GM21737 (cell line): Measurements from ENCODE around the gene DCD.
"Not testable (repeated sequence)": the region's sequence is repeated elsewhere in the genome, so short reads cannot be mapped to it uniquely, and the experiment has no call there.

Experiments used
- ATAC-seq: cut with Tn5 transposase; IDR thresholded peaks from one replicate; pipeline ENCODE4 v1.9.1; 2021; ENCODE audit warnings: mild to moderate bottlenecking, moderate library complexity; ENCODE audit not compliant: unreplicated experiment

DCD gene

DNA sequence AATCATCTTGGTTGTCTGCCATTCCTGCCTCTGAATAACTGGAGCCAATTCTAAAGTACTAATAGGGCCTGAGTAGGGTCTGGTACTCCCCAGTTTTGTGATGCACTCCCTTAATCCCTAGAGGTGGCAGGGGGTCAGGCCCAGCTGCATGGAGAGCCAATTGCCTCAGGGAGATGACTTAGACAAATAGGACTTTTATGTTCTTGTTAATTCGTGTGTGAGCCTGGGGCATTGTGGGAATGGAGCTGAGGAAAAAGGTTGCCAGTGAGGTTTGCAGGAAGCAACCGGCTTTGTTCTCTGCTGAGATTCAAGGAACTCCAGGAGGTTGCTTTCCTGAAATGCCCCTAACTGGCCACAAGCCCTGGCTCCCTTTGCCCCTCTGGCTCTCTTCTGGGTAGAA, 6.8 kb upstream of the DCD start:
- ATAC-seq: no peak

DNA sequence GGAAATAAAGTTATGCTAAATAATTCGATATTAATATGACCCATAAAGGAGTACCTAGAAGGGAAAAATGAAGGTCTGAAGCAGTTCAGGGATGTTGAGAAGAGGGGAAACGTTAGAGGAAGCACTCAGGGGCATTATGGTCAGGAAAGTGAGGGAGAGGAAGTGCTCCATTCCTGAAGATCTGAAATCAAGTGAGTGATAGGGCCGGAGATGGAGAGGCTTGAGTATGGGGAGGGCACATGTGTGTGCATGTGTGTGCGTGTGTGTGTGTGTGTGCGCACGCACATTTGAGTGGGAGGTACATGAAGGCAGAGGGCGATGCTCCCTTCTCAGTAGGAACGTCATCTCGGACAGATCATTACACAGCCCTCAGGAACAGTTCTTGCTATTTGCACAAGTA, 4.9 kb upstream of the DCD start:
- no peak for ATAC-seq

DNA sequence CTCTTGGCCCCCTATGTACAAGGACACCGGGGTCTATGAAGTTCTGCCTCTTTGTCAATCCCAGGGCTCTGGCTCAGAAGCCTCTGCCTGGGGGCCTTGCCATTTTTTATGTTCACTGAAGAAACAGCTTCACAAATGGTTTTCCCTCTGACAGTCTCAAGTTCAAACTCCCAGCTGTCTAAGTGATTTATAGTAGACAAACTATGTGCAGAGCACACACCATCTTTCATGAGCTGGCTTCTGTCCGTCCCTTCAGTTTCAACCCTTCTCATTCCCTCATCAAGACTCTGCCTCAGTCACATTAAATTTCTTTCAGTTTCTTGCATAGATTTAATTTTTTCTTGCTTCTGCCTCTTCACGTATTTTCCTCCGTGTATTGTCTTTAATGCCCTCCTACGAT, 2.7 kb upstream of the DCD start:
- no peak for ATAC-seq

DNA sequence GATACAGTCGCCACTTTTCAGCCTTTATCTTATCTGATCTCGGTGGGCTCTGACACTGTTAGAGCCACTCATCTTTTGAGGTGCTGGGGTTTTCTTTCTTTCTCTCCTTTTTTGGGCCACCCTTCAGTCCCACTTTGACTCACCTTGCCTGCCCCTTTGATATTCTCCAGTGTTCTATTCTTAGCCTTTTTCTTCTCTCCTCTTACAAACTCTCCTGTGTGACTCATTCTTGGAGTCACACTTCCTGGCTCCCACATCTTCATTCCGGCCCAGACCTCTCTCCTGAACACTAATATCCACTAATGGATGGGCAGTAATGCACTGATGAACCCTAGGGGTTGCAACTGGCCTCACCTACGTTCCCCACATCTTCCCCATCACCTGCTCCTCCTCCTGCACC, 2.2 kb upstream of the DCD start:
- no peak for ATAC-seq

DNA sequence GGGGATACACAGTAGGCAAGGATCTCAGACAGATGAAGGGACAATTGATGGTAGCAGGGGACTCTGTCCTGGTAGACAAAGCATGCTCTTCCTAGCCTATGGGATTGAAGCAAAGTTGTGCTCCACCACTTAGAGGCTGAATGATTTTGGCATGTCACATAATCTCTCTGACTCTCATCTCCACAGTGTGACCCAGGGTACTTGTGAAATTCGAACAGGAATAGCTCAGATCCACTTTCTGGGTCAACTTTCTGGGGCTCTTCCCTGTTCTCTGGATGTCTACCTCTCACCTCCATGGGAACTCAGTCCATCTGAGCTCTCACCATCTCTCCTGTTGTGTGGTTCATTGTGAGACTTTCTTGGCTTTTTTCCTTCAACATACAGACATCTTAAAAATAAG, 1.7 kb upstream of the DCD start:
- no peak for ATAC-seq

DNA sequence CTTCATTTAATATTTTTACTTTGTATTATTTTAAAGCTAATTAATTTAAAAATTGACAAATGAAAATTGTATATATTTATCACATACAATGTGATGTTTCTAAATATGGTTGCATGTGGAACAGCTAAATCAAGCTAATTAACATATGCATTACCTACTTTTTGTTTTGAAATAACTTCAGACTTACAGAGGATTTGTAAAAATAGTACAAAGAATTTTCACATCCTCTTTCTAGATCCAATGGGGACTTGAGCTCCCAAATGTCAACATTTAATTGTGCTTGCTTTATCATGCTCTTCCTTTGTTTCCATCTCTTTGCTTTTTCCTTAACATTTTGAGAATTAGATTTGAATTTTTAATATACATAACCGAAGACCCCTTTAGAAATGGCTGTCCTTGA, 6.6 kb downstream of the DCD start:
- no peak for ATAC-seq

DNA sequence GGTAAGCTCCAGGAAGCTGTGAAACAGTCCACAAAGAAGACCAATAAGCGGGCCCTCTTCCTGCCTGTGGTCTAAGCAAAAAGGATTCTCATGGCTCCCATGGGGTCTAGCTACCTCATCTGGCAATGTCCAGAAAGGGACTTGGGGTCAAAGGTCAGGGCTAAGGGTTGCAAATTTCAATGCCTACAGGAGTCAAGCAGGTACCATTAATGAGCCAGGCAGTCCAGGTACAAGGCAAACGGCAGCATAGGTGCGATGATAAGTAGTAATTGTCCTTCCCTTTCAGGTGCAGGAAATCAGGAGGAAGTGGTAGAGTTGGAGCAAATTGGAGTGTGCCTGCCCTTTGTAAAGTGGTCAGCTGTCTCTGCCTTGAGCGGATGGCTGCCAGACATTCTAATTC, 7.1 kb downstream of the DCD start:
- no peak for ATAC-seq

DNA sequence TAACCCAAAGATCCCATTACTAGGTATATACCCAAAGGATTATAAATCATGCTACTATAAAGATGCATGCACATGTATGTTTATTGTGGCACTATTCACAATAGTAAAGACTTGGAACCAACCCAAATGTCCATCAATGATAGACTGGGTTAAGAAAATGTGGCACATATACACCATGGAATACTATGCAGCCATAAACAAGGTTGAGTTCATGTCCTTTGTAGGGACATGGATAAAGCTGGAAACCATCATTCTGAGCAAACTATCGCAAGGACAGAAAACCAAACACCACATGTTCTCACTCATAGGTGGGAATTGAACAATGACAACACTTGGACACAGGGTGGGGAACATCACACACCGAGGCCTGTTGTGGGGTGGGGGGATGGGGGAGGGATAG, 9.1 kb downstream of the DCD start:
- not testable (repeated sequence) for ATAC-seq

DNA sequence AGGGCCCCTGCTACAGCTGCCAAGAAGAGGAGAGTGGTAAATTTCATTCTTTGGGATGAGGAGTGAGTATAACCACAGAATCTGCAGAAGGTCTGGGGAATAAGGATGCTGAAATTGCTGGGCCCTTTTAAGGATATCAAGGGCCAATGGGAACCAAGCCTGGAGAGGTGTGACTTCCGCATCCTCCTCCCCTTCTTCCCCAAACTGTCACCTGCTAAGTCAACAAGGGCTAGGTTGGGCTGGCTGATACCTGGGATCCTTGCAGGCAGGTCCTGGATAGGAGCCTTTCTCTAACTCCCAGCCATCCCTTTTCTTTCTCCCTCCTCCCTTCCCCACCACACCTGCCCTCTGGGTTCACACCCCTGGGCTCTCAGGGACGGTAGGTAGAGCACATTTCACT, 13.4 kb downstream of the DCD start, which contains the start of gene LACRT:
Gene LACRT (minus strand): TSS at position 101 of the 400 bp plus-strand sequence. CDS start 54 bp downstream, at position 47.
- no peak for ATAC-seq

DNA sequence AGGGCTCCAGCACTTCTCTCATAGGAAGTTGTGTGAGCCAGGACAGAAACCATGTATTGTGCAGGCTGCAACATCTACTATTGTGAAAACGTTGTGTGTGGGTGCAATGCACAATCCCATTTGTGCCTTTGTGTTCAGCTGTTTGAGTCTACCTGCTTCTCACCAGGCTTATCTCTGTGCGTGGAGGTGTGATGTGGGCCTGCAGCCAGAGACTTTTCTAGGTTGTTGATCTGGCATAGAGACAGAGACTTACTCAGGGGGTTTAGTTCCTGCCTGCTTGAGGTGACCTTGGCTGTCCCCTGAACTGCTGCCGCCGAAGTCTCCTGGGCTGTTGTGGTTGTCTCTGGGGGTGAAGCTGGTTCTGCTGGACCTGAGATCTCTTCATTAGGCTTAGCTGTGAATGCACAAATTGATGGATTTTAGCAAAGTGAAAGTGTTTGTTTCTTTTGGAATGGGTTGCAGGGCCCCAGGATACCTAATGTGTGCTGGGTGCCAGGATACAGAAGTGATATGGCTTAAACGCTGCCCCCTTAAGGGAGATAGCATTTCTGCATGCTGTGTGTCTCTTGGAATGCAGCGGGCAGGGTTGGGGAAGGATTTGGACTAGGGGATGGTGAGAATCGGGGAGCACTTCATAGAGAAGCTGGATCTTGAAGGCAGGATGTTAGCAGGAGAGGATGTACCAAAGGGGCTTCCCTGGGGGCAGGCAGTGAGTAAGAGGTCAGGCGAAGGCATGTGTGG, 16.0 kb downstream of the DCD start:
- ATAC-seq: no peak

DNA sequence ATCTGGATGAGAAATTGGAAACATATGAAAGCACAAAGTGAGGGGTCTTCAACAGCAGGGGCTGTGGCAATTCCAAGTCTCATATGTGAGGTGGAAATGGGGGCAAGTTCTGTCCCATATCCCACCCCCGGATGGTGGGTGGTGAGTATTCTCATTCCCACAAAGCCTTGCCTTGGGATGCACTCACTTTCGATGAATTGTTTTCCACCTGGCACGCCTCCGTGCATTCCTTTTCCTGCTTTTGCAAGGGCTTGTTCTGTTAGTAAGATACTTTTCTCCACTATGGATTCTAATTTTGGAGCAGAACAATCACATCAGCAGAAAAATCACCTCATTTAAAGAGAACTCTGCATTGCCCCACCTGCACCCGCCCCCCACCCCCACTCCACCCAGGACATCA, 16.6 kb downstream of the DCD start:
- ATAC-seq: no peak

DNA sequence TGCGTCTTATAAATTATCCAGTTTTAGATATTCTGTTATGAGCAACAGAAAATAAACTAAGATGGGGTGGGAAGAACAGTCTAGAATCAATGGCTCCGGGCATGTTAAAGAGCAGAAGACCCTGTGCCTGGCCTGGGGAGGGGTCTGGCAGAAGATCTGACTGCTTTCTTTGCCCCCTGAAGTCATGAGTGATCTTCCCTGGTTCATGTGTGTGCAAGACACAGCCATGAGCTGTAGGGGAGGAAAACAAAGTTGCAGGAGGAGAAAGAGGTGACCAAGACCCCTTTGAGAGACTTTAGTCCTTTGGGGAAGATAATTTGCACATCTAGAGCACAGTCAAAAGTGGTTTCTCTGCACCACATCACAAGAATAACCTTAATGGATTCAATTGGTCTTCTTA, 18.2 kb downstream of the DCD start:
- no peak for ATAC-seq

DNA sequence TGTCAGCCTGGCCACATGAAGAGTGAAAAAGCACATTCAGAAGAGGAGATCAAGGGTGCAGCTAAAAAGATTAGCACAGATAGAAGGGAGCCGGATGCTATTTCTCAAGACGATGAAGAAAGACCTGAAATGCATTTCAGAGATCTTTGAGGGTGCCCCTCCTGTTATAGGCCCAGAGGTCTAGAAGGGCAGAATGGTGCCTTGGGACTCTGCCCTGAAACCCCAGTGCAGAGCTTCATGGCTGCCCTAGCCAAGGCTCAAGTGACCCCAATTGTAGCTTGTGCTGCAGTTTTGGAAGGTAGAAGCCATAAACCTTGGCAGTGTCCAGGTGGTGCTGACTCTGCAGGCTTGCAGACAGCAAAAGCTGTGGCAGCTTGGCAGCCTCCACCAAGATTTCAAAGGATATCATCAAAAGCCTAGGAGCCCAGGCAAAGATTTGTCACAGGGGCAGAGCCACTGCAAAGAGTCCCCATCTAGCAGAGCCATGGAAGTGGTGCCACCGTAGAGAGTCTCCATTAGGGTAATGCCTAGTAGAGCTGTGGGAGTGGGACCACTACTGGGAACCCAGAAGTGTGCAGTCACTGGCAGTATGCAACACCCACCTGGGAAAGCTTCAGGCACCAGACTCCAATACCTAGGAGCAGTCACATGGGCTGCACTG, 19.8 kb downstream of the DCD start:
- no peak for ATAC-seq

DNA sequence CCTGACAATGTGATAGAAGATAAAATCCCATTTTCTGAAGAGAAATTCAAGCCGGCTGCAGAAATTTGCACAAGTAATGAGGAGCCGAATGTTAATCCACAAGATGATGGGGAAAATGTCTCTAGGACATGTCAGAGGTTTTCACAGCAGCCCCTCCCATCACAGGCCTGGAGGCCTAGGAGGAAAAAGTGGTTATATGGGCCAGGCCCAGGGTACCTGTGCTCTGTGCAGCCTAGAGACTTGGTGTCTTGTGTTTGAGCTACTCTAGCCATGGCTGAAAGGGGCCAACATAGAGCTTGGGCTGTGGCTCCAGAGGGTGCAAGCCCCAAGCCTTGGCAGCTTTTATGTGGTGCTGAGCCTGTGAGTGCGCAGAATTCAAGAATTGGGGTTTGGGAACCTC, 20.9 kb downstream of the DCD start:
- ATAC-seq: no peak

DNA sequence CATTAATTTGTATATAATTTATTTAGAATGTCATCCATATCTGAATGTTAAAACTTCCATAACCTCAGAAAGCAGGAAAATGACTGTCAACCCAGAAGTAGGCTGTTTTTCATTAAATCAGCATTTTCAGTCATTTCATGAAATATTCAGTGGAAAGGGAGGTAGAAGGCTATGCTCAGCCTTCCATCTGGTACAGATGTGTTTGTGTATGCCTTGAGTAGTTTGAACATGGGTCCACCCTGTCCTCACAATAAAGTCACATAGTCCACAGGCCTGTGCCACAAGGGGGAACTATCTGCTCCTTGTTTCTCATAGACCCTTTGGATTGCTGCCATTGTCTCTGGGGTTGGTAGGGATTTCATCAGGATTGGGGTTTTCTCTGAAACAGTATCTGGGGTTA, 22.6 kb downstream of the DCD start:
- no peak for ATAC-seq

DNA sequence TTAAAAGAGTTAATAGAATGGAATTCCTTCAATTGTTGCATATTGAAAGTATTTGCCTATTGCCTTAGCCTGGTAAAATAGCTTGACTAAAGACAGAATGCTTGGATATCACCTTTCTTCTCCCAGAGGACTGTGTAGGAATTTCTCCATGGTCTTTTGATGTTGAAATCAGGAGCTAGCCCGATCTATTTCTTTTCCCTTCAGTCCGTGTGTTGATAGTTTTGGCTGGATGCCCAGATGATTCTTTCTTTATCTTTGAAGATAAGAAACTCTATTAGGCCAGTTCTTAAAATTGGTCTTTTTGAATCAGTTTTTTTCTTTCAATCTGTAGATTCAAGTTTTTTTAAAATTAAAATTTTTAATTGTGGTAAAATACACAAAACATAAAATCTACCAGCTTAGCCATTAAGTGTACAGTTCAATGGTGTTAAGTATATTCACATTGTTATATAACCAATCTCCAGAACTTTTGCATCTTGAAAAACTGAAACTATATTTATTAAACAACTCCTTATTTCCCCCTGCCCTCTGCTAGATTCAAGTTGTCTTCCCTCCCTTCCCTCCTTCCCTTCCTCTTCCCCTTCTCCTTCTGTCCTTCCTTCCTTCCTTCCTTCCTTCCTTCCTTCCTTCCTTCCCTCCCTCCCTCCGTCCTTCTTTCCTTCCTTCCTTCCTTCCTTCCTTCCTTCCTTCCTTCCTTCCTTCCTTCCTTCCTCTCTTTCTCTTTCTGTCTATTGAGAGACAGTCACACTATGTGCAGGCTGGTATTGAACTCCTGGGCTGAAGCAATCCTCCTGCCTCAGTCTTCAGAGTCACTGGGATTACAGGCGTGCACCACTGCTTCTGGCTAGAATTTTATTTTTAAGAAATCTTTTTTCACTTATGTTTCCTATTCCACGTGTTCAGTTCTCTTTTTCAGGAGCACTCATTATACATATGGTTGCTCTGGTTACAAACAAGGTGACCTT, 23.6 kb downstream of the DCD start:
- ATAC-seq: no peak

DNA sequence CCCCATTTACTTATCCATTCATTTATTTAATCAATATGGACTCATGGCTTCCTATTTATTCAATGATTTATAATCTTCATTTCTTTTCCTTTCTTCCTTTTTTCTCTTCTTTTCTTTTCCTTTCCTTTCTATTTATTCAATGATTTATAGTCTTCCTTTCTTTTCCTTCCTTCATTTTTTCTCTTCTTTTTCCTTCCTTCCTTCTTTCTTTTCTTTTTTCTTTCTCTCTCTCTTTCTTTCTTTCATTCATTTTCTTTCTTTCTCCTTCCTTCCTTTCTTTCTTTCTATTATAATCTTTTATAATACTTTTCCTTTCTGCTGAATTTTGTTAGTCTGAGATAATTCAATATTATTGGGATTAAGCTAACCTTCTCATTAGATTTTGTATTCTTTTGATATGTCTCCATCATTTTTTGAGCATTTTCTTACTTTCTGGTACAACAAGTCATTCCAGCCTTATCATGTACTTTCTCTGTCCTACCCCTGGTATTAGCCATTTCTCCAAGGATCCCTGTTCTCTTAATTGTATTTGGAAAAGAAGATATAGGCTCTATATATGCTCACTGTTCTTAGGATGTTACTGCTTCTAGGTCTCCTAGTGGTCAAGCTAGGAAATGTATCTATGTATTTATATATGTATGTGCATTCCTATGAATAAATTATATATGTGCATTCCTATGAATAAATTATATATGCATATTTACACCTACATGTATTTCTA, 25.5 kb downstream of the DCD start:
- ATAC-seq: no peak

DNA sequence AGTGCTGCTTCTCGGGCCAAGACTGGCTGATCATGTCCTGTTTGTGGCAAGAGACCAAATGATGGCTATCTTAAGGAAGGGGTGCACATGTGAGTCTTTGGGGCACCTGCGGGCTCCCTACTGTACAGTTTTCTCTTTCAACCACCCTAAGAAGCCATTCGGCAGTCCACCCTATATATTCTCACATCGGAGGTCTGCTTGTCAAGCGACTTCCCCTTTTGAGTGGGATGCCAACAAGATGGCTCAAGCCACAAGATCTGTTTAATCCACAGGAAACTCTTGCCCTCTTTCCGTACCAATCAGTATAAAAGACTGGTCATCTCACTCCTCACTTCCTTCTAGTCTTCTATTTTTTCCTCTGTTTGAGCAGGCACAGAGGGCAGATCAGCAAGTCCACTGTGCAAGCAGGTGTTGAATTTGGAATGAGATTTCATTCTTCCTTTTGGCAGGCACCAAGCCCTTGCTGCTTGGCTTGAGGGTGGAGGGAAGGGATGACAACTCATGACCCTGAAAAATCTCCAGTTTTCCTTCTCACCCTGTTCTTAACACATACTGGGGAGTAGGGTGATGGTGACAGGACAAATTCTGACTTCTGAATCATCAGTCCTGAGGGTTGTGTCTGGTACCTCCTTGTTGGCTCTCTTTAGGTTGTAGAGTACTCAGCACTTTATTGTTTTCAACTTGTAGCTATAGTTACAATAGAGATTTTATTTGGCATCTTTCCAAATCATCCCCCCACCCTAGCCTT, 31.1 kb downstream of the DCD start:
- no peak for ATAC-seq

DNA sequence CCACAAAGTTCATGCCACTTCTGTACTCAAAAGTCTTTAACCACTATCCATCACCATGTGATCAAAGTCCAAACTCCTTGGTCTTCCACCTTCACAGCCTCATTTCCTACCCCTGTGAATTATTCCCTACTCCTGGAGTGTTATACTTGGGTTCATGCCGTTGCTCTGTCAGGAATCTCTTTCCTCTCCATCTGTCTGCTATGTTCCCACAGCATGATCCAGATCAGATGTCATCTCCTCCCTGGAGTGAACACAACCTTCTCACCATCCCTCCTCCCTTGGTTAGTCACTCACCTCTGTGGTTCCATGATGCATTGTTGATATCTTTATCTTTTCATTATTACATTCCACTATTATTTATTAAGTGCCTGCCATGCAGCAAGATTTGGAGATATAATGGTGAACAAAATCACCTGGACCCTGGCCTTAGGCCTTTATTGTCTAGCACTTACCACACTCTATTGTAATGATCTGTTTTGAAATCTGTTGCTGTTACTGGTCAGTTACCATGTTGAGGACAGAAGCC, 35.9 kb downstream of the DCD start:
- no peak for ATAC-seq

DNA sequence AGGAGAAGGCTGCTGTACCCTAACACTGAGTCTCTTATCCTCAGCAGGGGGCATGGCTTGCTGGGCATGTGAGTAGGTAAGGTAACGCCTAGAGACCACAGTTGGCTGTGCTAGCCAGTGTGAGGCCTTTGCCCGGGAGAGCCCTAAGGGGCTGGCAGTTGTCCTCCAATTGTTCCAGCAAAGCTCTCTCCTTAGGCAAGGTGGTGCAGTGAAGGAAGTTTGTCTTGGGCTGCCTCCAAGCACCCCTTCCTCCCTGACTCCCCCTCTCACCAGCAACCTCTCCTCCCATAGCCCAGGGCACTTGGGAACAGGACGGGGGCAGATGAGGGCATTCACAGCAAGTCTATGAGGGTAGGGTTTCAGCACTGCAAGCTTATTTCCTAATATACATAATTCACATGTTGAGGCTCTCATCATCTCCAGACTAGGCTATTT, 36.4 kb downstream of the DCD start:
- ATAC-seq: no peak
